ENCODE results near the gene CCN5.
"Not testable (repeated sequence)": the region's sequence is repeated elsewhere in the genome, so short reads cannot be mapped to it uniquely, and the experiment has no call there.

The CCN5 gene

GRCh38 chr20:44761423-44761822, 46.3 kb downstream of the CCN5 start:
- no peak for DNase-seq

GRCh38 chr20:44762466-44763140, 47.4 kb downstream of the CCN5 start:
- DNase-seq: no peak

GRCh38 chr20:44763798-44764197, 48.6 kb downstream of the CCN5 start:
- DNase-seq: not testable (repeated sequence)

- no peak for DNase-seq
These were observed 49.9 kb downstream of the CCN5 start for GRCh38 chr20:44765091-44765490.

GRCh38 chr20:44765701-44766347, 50.7 kb downstream of the CCN5 start:
- DNase-seq: no peak

- no peak for DNase-seq
These were observed 53.1 kb downstream of the CCN5 start for GRCh38 chr20:44768256-44768655.

- DNase-seq: no peak
These were observed 53.8 kb downstream of the CCN5 start for GRCh38 chr20:44768854-44769480.

GRCh38 chr20:44769481-44769863, 54.3 kb downstream of the CCN5 start:
- DNase-seq: no peak

- no peak for DNase-seq
These were observed 55.5 kb downstream of the CCN5 start for GRCh38 chr20:44770484-44771171.

- no peak for DNase-seq
These were observed 56.0 kb downstream of the CCN5 start for GRCh38 chr20:44771172-44771535.

GRCh38 chr20:44772636-44773035, 57.5 kb downstream of the CCN5 start:
- DNase-seq: no peak

GRCh38 chr20:44773070-44773829, 58.1 kb downstream of the CCN5 start:
- no peak for DNase-seq

GRCh38 chr20:44776980-44777379, 61.8 kb downstream of the CCN5 start:
- DNase-seq: no peak
